CD4-positive, alpha-beta T cell (primary cell): Measurements from ENCODE around the gene LAT. TPM values are rescaled to one million over a fixed set of nuclear protein-coding genes. Genes with fewer than 3 reads are reported as not detected.

ENCODE experiments used
- ATAC-seq: fragments of 200-7000 bp; cut with Tn5 transposase; one replicate; pipeline ENCODE4 v1.10.0; 2022; ENCODE audit warnings: mild to moderate bottlenecking; ENCODE audit not compliant: poor library complexity
- CTCF ChIA-PET: fragments of 350-600 bp; sonication (Branson Sonifier 250); formaldehyde crosslinking; loops from one replicate; lab custom pipeline; 2021; ENCODE audit warnings: antibody characterized with exemption, inconsistent platforms; lab: Charles Lee
- POLR2A ChIA-PET: fragments of 350-600 bp; sonication (Branson Sonifier 250); formaldehyde crosslinking; loops from one replicate; lab custom pipeline; 2021; ENCODE audit warnings: antibody characterized with exemption, inconsistent platforms; lab: Charles Lee
- DNase-seq, 14 experiments: peaks; one replicate each; pipeline ENCODE4 v3.0.0-alpha.2; 2013 to 2020; ENCODE audit warnings: mixed read lengths in 2 of 14
- H3K27ac ChIP-seq, 2 donors: one replicate each; pipeline versions ENCODE4 v1.5.1 to v1.7.0; 2013; ENCODE audit warnings: low read length in 2 of 2, low read depth in 1 of 2, mild to moderate bottlenecking in 1 of 2
- H3K27me3 ChIP-seq, 2 experiments: 1 replicate in 1 of 2; 2 replicates in 1 of 2; pipeline versions ENCODE4 v1.6.1 to v1.7.0; 2013; ENCODE audit warnings: low read length in 2 of 2, control low read depth in 1 of 2, mild to moderate bottlenecking in 1 of 2, moderate library complexity in 1 of 2; ENCODE audit not compliant: insufficient read depth in 2 of 2, control insufficient read depth in 1 of 2
- H3K36me3 ChIP-seq: one replicate; pipeline ENCODE4 v1.6.1; 2013; ENCODE audit warnings: low read length, control low read depth; ENCODE audit not compliant: insufficient read depth
- H3K4me1 ChIP-seq: one replicate; pipeline ENCODE4 v1.6.1; 2013; ENCODE audit warnings: low read length, control low read depth; ENCODE audit not compliant: insufficient read depth
- H3K4me3 ChIP-seq: one replicate; pipeline ENCODE4 v1.5.1; 2013; ENCODE audit warnings: mild to moderate bottlenecking, low read length, moderate library complexity
- H3K9me3 ChIP-seq, 2 experiments: 1 replicate in 1 of 2; 2 replicates in 1 of 2; pipeline versions ENCODE4 v1.6.1 to v1.7.0; 2013; ENCODE audit warnings: low read length in 2 of 2, mild to moderate bottlenecking in 2 of 2, control low read depth in 1 of 2, moderate library complexity in 1 of 2; ENCODE audit not compliant: control insufficient read depth in 1 of 2, insufficient read depth in 1 of 2
- H3K27ac Mint-ChIP-seq: one replicate; pipeline ENCODE4 v1.8.0; 2020; ENCODE audit warnings: mixed read lengths
- H3K27me3 Mint-ChIP-seq: one replicate; pipeline ENCODE4 v1.8.0; 2021; ENCODE audit warnings: mixed read lengths
- H3K36me3 Mint-ChIP-seq: one replicate; pipeline ENCODE4 v1.8.0; 2021; ENCODE audit warnings: low read depth, mixed read lengths
- H3K4me1 Mint-ChIP-seq: one replicate; pipeline ENCODE4 v1.8.0; 2021; ENCODE audit warnings: low read depth, mixed read lengths
- H3K4me3 Mint-ChIP-seq: one replicate; pipeline ENCODE4 v1.8.0; 2020; ENCODE audit warnings: mild to moderate bottlenecking, mixed read lengths
- H3K9me3 Mint-ChIP-seq: one replicate; pipeline ENCODE4 v1.8.0; 2020; ENCODE audit warnings: mixed read lengths
- intact Hi-C, 2 experiments: fragments of 100-400 bp; cut with DNase I in 1 of 2; cut with micrococcal nuclease in 1 of 2; formaldehyde crosslinking; loops; one replicate each; pipeline versions ENCODE4 v1.15.1 to v1.9.0; 2023 to 2025; cut with DNase I, micrococcal nuclease
- total RNA-seq, 174 experiments: library from RNA in 2 of 174; stranded (reverse) in 2 of 174; gene quantifications; one replicate each; pipeline ENCODE4 v1.2.3 and lab custom pipeline; 2021 to 2026
- TF ChIP-seq, protein P1 (sequence below): fragments of 200-600 bp; IDR thresholded peaks from one replicate; pipeline ENCODE4 v1.8.0; 2022; ENCODE audit warnings: antibody characterized with exemption, mild to moderate bottlenecking

The LAT gene
- total RNA-seq, 2 experiments from 2014 or later: 156 to 160 TPM

DNA sequence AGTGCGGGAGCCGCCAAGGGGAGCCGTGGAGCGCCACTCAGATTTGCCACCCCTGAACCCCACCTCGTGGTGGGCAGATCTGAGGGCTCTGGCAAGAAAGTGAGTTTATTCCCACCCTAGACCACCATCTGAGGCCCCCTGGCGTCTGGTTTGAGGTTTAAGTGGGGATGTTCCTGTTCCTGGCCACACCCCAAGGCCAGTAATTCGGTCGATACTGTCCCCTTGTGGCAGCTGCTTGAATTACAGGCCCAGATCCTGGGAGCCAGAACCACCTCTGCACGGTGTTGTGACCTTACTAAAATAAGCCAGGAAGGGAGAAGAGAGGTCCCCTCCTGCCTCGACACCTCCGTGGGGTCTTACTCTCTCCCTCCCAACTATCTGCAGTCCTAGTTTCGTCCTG lies 3.3 kb upstream of the LAT start:
- intact Hi-C loops: loop anchor here in 1 of 2 experiments (5.0 kb wide), 1 partner anchor 669 kb away; no protein-coding TSS in a partner anchor
- no peaks in the 10 kb centered on the region for H3K27me3 Mint-ChIP-seq
- TF ChIP-seq, protein P1, sequence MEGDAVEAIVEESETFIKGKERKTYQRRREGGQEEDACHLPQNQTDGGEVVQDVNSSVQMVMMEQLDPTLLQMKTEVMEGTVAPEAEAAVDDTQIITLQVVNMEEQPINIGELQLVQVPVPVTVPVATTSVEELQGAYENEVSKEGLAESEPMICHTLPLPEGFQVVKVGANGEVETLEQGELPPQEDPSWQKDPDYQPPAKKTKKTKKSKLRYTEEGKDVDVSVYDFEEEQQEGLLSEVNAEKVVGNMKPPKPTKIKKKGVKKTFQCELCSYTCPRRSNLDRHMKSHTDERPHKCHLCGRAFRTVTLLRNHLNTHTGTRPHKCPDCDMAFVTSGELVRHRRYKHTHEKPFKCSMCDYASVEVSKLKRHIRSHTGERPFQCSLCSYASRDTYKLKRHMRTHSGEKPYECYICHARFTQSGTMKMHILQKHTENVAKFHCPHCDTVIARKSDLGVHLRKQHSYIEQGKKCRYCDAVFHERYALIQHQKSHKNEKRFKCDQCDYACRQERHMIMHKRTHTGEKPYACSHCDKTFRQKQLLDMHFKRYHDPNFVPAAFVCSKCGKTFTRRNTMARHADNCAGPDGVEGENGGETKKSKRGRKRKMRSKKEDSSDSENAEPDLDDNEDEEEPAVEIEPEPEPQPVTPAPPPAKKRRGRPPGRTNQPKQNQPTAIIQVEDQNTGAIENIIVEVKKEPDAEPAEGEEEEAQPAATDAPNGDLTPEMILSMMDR: peak; percentile 42
- H3K4me3 Mint-ChIP-seq: no peak overlapping the region
- ChIA-PET POLR2A (interaction anchor here (1.1 kb wide), 1 partner anchor 32 kb away, joined by 3 read pairs; no protein-coding TSS in a partner anchor), CTCF (no interaction called here)
- Histone ChIP-seq H3K27ac (no peak overlapping the region), H3K27me3 (no peaks in the 10 kb centered on the region), H3K4me1 (peaks cover 41% of the 10 kb centered on the region), H3K36me3 (peaks cover 45% of the 10 kb centered on the region), H3K4me3 (no peak overlapping the region), H3K9me3 (peaks cover 0 to 9% of the 10 kb centered on the region in 2 experiments)
- no peaks in the 10 kb centered on the region for H3K9me3 Mint-ChIP-seq
- peak in 5 of 14 experiments; percentile 20 to 57 (median 49) for DNase-seq
- H3K27ac Mint-ChIP-seq: no peak overlapping the region
- H3K4me1 Mint-ChIP-seq: peaks cover 44% of the 10 kb centered on the region
- no peak for ATAC-seq
- peaks cover 77% of the 10 kb centered on the region for H3K36me3 Mint-ChIP-seq

- H3K9me3 ChIP-seq: peaks cover 5 to 13% of the 10 kb centered on the region in 2 experiments
- H3K4me3 ChIP-seq: no peak overlapping the region
- peaks cover 4% of the 10 kb centered on the region for H3K9me3 Mint-ChIP-seq
- ChIA-PET POLR2A (interaction anchor here (0.6 to 8.2 kb wide), 2 partner anchors 9 to 617 kb away, joined by 5 to 65 read pairs; partner anchors contain the start of gene SPNS1), CTCF (no interaction called here)
- TF ChIP-seq, protein P1: no peak
- H3K36me3 ChIP-seq: peaks cover 51% of the 10 kb centered on the region
- intact Hi-C loops: loop anchor here in 1 of 2 experiments (5.0 kb wide), 1 partner anchor 670 kb away; no protein-coding TSS in a partner anchor
- H3K4me1 ChIP-seq: peaks cover 47% of the 10 kb centered on the region
- peaks cover 44% of the 10 kb centered on the region for H3K4me1 Mint-ChIP-seq
- no peaks in the 10 kb centered on the region for H3K27me3 ChIP-seq
- peak overlapping the region; percentile 30 for H3K4me3 Mint-ChIP-seq
- ATAC-seq (no peak), DNase-seq (no peak)
- peak overlapping the region; percentile 14 for H3K27ac Mint-ChIP-seq
- H3K36me3 Mint-ChIP-seq: peaks cover 83% of the 10 kb centered on the region
- no peak overlapping the region for H3K27ac ChIP-seq
- H3K27me3 Mint-ChIP-seq: no peaks in the 10 kb centered on the region
Measured at GRCh38 chr16:28982418-28982817, 2.4 kb upstream of the LAT start.

- H3K27ac Mint-ChIP-seq: peak overlapping the region; percentile 100
- Histone ChIP-seq H3K9me3 (peaks cover 5 to 13% of the 10 kb centered on the region in 2 experiments), H3K36me3 (peaks cover 53% of the 10 kb centered on the region), H3K27me3 (no peaks in the 10 kb centered on the region), H3K4me1 (peaks cover 47% of the 10 kb centered on the region), H3K4me3 (no peak overlapping the region), H3K27ac (no peak overlapping the region)
- peak overlapping the region; percentile 100 for H3K4me3 Mint-ChIP-seq
- H3K36me3 Mint-ChIP-seq: peaks cover 83% of the 10 kb centered on the region
- H3K27me3 Mint-ChIP-seq: no peaks in the 10 kb centered on the region
- ATAC-seq (no peak), DNase-seq (no peak)
- H3K9me3 Mint-ChIP-seq: peaks cover 6% of the 10 kb centered on the region
- intact Hi-C loops: loop anchor here in 1 of 2 experiments (5.0 kb wide), 1 partner anchor 671 kb away; no protein-coding TSS in a partner anchor
- ChIA-PET CTCF (interaction anchor here (0.7 kb wide), 1 partner anchor 38 kb away, joined by 3 read pairs; no protein-coding TSS in a partner anchor), POLR2A (interaction anchor here (0.6 to 8.2 kb wide), 5 partner anchors 9 to 617 kb away, joined by 4 to 100 read pairs (median 25); partner anchors contain the start of genes NFATC2IP and SPNS1)
- H3K4me1 Mint-ChIP-seq: peaks cover 44% of the 10 kb centered on the region
- TF ChIP-seq, protein P1: no peak
Measured at GRCh38 chr16:28982949-28983348, 1.9 kb upstream of the LAT start.
